Heart left ventricle (tissue), 13 donors: Measurements from ENCODE around the gene ROBO3.

Experiments
- POLR2A ChIP-seq, 2 donors: fragments of 450-650 bp; IDR thresholded peaks; one replicate each; pipeline ENCODE4 v1.6.1; 2017; ENCODE audit warnings: antibody characterized with exemption in 2 of 2, mild to moderate bottlenecking in 2 of 2, moderate library complexity in 2 of 2
- TF ChIP-seq, protein P1 (sequence below), 12 donors: fragments of 200-600 bp; sonication (generic) in 4 of 12; IDR thresholded peaks; one replicate each; pipeline versions ENCODE4 v1.5.0 to v1.8.0; 2018 to 2022; ENCODE audit warnings: antibody characterized with exemption in 12 of 12, mild to moderate bottlenecking in 5 of 12
- donor health status: ischemic (EF 13 %, LVEDD 7.1; RV severe dilation, severe dysfunction).
- donor health status: DM: no; HTN: yes; CAD: no.
- donor health status: DM: no; HTN: no; CAD: no.
- donor health status: ischemic (EF 25% LVEDD 6.9; RV normal size, moderate dysfunction).
- donor health status: ischemic (EF 25% LVEDD 5.7; RV mildly dilated, moderate dysfunction).
- donor health status: ischemic (EF 35%, LVEDD 5.7; RV mildly dilated, moderate dysfunction).
- donor health status: nonischemic (EF 11% LVEDD 7.7; RV severe dilation, severe dysfunction).
- donor health status: DM: yes; HTN: yes; CAD: no.
- donor health status: PGD.
- donor health status: ischemic (EF 29% LVEDD 5.4; RV normal size, mild dysfunction).
- donor health status: nonischemic (EF 23%, LVEDD 6.1; RV moderate dilation, normal function).

DNA sequence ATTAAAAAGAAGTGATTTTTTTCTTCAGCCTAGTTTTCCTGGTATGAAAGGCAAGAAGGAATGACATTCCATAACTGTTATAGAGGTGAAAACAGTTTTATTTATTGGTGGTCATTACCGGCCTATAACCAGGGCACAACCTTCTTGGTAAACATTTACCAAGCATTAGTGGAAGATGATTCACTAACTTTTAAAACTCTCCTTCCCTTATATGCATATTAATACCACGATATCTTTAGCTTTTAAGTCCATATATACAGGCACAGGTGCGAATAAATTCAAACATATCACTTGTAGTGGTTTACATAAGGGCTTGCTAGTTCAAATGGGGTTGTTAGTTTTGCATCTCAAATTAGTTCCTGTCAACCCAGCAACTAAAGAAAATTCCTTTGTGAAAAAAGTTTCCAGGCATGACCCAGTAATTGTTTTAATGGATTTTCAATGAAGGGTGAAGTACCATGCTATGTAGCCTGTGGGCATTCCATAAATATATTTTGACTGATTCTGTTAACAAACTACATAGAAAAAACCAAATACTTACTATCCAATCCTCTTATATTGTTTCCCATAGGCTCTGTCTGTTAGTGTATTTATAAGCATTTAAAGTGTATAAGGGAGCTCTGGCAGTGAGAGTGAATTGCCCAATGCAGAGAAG, 30.6 kb upstream of the ROBO3 start:
- no peak for TF ChIP-seq POLR2A (IDR thresholded peaks at IDR 0.05)
- TF ChIP-seq, protein P1, sequence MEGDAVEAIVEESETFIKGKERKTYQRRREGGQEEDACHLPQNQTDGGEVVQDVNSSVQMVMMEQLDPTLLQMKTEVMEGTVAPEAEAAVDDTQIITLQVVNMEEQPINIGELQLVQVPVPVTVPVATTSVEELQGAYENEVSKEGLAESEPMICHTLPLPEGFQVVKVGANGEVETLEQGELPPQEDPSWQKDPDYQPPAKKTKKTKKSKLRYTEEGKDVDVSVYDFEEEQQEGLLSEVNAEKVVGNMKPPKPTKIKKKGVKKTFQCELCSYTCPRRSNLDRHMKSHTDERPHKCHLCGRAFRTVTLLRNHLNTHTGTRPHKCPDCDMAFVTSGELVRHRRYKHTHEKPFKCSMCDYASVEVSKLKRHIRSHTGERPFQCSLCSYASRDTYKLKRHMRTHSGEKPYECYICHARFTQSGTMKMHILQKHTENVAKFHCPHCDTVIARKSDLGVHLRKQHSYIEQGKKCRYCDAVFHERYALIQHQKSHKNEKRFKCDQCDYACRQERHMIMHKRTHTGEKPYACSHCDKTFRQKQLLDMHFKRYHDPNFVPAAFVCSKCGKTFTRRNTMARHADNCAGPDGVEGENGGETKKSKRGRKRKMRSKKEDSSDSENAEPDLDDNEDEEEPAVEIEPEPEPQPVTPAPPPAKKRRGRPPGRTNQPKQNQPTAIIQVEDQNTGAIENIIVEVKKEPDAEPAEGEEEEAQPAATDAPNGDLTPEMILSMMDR (IDR thresholded peaks at IDR 0.05): no peak
